Sigmoid colon (tissue), 7 donors: ENCODE results near the gene OR4A15. TPM values are rescaled to one million over a fixed set of nuclear protein-coding genes. Genes with fewer than 3 reads are reported as not detected.

Experiments used
- DNase-seq: peaks from one replicate; pipeline ENCODE4 v3.0.0-alpha.2; 2019
- H3K27ac ChIP-seq, 4 donors: fragments of 200-600 bp; sonication (generic); one replicate each; pipeline ENCODE4 v1.5.1; 2016 to 2019; ENCODE audit warnings: mild to moderate bottlenecking in 1 of 4
- H3K27me3 ChIP-seq, 3 donors: fragments of 200-600 bp; sonication (generic); one replicate each; pipeline ENCODE4 v1.5.1; 2019; ENCODE audit warnings: mild to moderate bottlenecking in 1 of 3
- H3K36me3 ChIP-seq, 4 donors: fragments of 200-600 bp; sonication (generic); one replicate each; pipeline ENCODE4 v1.5.1; 2016 to 2019
- H3K4me1 ChIP-seq, 4 donors: fragments of 200-600 bp; sonication (generic); one replicate each; pipeline ENCODE4 v1.5.1; 2017 to 2019
- H3K4me3 ChIP-seq, 4 donors: fragments of 200-600 bp; sonication (generic); one replicate each; pipeline ENCODE4 v1.5.1; 2017 to 2019; ENCODE audit warnings: mild to moderate bottlenecking in 2 of 4, moderate library complexity in 1 of 4
- H3K9me3 ChIP-seq, 4 donors: fragments of 200-600 bp in 3 of 4; sonication (generic) in 3 of 4; one replicate each; pipeline versions ENCODE4 v1.5.1 to v1.6.1; 2013 to 2019
- EP300 ChIP-seq, 4 donors: sonication (generic); formaldehyde crosslinking; IDR thresholded peaks; one replicate each; pipeline ENCODE4 v1.6.1; 2017; ENCODE audit warnings: antibody characterized with exemption in 4 of 4
- POLR2A ChIP-seq, 2 donors: fragments of 450-650 bp; IDR thresholded peaks; one replicate each; pipeline ENCODE4 v1.6.1; 2016; ENCODE audit warnings: antibody characterized with exemption in 2 of 2, mild to moderate bottlenecking in 2 of 2, moderate library complexity in 2 of 2
- POLR2AphosphoS5 ChIP-seq, 4 donors: sonication (generic); formaldehyde crosslinking; IDR thresholded peaks; one replicate each; pipeline ENCODE4 v1.6.1; 2017; ENCODE audit warnings: antibody characterized with exemption in 4 of 4
- WGBS, 2 donors: extraction: QIAGEN DNeasy Blood & Tissue Kit; methylation state at CpG; one replicate each; pipeline ENCODE4 v1.1.7; 2013; 5-methylcytosine and 5-hydroxymethylcytosine counted together
- intact Hi-C: fragments of 100-400 bp; cut with DNase I; formaldehyde crosslinking; loops from one replicate; pipeline ENCODE4 v1.15.1; 2023
- polyA plus RNA-seq, 3 donors: library from polyadenylated mRNA; stranded (reverse); fragments of 200-250 nt; gene quantifications; one replicate each; pipeline ENCODE4 v1.2.3, GENCODE V29; 2013
- total RNA-seq, 4 donors: library from RNA; depleted of rRNA; stranded (reverse); fragments of >200 nt; gene quantifications; one replicate each; pipeline ENCODE4 v1.1.0, GENCODE V29; 2016
- TF ChIP-seq, protein P1 (sequence below), 4 experiments: fragments of 450-650 bp in 3 of 4; fragments of 200-600 bp in 1 of 4; IDR thresholded peaks; one replicate each; pipeline ENCODE4 v1.5.1; 2016 to 2019; ENCODE audit warnings: antibody characterized with exemption in 4 of 4, mild to moderate bottlenecking in 3 of 4, moderate library complexity in 2 of 4
- donor health status: healthy with polysubstance abuse.
- donor health status: Bipolar disorder and iron deficiency.
- donor health status: healthy.

OR4A15 gene
- not detected for total RNA-seq
- not detected for polyA plus RNA-seq

DNA sequence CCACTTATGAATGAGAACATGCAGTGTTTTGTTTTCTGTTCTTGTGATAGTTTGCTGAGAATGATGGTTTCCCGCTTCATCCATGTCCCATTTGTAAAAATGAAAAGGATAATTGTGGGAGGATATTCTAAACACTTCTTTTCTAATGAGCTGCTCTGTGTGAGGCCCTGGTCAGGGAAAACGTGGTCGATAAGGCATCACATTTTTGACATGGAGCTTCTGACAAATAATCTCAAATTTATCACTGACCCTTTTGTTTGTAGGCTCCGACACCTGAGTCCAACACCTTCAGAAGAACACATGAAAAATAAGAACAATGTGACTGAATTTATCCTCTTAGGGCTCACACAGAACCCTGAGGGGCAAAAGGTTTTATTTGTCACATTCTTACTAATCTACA lies at the start of gene OR4A15:
Gene OR4A15, plus strand, starts transcription at position 301 of the 400 bp plus-strand sequence. Its CDS starts 0 bp downstream, at position 301.
- no peak for DNase-seq
- 60 to 63% methylated on average over 4 of the region's 4 CpGs for WGBS, 2 donors
- H3K36me3 ChIP-seq = no peaks in the 10 kb centered on the region

DNA sequence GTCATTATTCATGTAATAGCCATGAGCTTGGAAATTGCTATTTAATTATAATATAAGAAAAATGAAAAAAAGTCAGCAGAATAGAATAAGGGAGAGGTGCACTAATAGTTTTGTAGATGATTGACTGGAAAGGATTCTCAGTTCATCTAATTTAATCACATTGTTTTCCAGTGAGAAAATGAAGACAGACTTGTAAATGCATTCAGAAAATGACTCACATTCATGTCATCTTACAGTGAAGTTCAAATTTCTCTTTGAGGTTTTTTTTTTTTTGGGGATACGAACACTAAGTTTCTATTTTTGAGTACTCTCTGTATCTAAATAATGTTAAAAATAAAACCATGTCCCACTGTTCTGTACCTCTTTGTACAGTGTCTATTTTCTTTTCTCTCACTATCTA lies 43.3 kb upstream of the OR4A15 start:
- H3K4me3 ChIP-seq = no peak overlapping the region
- H3K9me3 ChIP-seq = no peaks in the 10 kb centered on the region
- H3K27me3 ChIP-seq = no peaks in the 10 kb centered on the region
- intact Hi-C loops = no loop called here
- 63 to 95% methylated on average over 1 of the region's 1 CpG for WGBS, 2 donors
- H3K36me3 ChIP-seq = no peaks in the 10 kb centered on the region
- H3K4me1 ChIP-seq = no peaks in the 10 kb centered on the region
- DNase-seq = no peak
- TF ChIP-seq, protein P1, sequence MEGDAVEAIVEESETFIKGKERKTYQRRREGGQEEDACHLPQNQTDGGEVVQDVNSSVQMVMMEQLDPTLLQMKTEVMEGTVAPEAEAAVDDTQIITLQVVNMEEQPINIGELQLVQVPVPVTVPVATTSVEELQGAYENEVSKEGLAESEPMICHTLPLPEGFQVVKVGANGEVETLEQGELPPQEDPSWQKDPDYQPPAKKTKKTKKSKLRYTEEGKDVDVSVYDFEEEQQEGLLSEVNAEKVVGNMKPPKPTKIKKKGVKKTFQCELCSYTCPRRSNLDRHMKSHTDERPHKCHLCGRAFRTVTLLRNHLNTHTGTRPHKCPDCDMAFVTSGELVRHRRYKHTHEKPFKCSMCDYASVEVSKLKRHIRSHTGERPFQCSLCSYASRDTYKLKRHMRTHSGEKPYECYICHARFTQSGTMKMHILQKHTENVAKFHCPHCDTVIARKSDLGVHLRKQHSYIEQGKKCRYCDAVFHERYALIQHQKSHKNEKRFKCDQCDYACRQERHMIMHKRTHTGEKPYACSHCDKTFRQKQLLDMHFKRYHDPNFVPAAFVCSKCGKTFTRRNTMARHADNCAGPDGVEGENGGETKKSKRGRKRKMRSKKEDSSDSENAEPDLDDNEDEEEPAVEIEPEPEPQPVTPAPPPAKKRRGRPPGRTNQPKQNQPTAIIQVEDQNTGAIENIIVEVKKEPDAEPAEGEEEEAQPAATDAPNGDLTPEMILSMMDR (IDR thresholded peaks at IDR 0.05) = no peak
- no peak for TF ChIP-seq EP300 (IDR thresholded peaks at IDR 0.05)
- TF ChIP-seq POLR2A (IDR thresholded peaks at IDR 0.05) = no peak
- TF ChIP-seq POLR2AphosphoS5 (IDR thresholded peaks at IDR 0.05) = no peak
- no peak overlapping the region for H3K27ac ChIP-seq

More for the DNA sequence above, at the start of gene OR4A15:
- Histone ChIP-seq H3K4me1 (no peaks in the 10 kb centered on the region), H3K27ac (no peak within 1 kb of the TSS), H3K27me3 (no peaks in the 10 kb centered on the region), H3K9me3 (peaks cover 0 to 4% (median 0%) of the 10 kb centered on the region in 4 donors), H3K4me3 (no peak within 1 kb of the TSS)
- intact Hi-C loops = no loop called here
- no peak for TF ChIP-seq POLR2AphosphoS5 (IDR thresholded peaks at IDR 0.05)
- TF ChIP-seq POLR2A (IDR thresholded peaks at IDR 0.05) = no peak
- TF ChIP-seq, protein P1 (IDR thresholded peaks at IDR 0.05) = no peak
- TF ChIP-seq EP300 (IDR thresholded peaks at IDR 0.05) = no peak

- Histone ChIP-seq H3K27ac (no peak within 1 kb of the TSS), H3K4me3 (no peak within 1 kb of the TSS), H3K36me3 (no peaks in the 10 kb centered on the region), H3K27me3 (no peaks in the 10 kb centered on the region), H3K9me3 (peaks cover 0 to 3% (median 0%) of the 10 kb centered on the region in 4 donors), H3K4me1 (no peaks in the 10 kb centered on the region)
- TF ChIP-seq POLR2A (IDR thresholded peaks at IDR 0.05) (no peak), EP300 (IDR thresholded peaks at IDR 0.05) (no peak), POLR2AphosphoS5 (IDR thresholded peaks at IDR 0.05) (no peak)
- TF ChIP-seq, protein P1 (IDR thresholded peaks at IDR 0.05) = no peak
- no peak for DNase-seq
- WGBS, 2 donors = 81 to 85% methylated on average over 3 of the region's 3 CpGs
- intact Hi-C loops = no loop called here
These were observed 24.9 kb upstream of the OR4A15 start, which contains the start of gene OR4A16 for GRCh38 chr11:55342901-55343300. Gene OR4A16, plus strand, starts transcription at chr11:55343201. Its CDS starts 0 bp downstream, at chr11:55343201.

DNA sequence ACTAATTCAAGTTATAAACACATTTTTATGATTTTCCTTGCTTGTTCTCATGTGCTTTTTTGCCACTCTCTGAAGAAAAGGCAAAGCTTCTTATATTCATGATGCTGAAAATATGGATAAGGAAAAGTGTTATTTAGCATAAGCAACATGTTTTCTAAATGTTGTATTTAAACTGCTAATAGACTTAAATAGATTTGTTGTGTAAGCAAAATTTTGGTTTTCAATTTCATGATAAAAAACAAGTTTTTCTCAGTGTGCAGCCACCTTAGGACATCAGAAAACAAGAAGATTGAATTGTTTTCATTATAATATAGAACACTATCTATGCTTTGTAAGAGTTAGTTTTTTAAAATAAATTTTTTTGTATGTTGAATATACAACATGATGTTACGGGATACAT lies 22.5 kb upstream of the OR4A15 start:
- Histone ChIP-seq H3K9me3 (peaks cover 0 to 12% (median 0%) of the 10 kb centered on the region in 4 donors), H3K27ac (no peak overlapping the region), H3K36me3 (no peaks in the 10 kb centered on the region), H3K27me3 (no peaks in the 10 kb centered on the region), H3K4me1 (no peaks in the 10 kb centered on the region), H3K4me3 (no peak overlapping the region)
- intact Hi-C loops = no loop called here
- WGBS, 2 donors = 92 to 93% methylated on average over 1 of the region's 1 CpG
- TF ChIP-seq POLR2AphosphoS5 (IDR thresholded peaks at IDR 0.05) (no peak), POLR2A (IDR thresholded peaks at IDR 0.05) (no peak), EP300 (IDR thresholded peaks at IDR 0.05) (no peak)
- TF ChIP-seq, protein P1 (IDR thresholded peaks at IDR 0.05) = no peak
- no peak for DNase-seq

DNA sequence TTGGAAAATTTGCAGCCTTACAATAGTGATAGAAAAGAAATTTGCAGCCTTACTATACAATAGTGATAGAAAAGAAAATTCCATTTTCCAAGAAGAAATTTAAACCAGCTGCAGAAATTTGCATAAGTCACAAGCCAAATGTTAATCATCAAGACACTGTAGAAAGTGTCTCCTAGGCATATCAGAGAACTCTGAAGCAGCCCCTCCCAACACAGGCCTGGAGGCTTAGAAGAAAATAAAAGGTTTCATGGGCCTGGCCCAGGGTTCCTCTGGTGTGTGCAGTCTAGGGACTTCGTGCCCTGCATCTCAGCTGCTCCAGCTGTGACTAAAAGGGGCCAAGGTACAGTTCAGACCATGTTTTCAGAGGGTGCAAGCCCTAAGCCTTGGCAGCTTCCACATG lies 18.7 kb upstream of the OR4A15 start:
- TF ChIP-seq EP300 (IDR thresholded peaks at IDR 0.05) (no peak), POLR2AphosphoS5 (IDR thresholded peaks at IDR 0.05) (no peak)
- TF ChIP-seq, protein P1 (IDR thresholded peaks at IDR 0.05) = no peak
- WGBS, 2 donors = 5 to 16% methylated on average over 1 of the region's 1 CpG
- no peaks in the 10 kb centered on the region for H3K4me1 ChIP-seq

More for the DNA sequence above, 18.7 kb upstream of the OR4A15 start:
- DNase-seq = no peak
- no peaks in the 10 kb centered on the region for H3K27me3 ChIP-seq
- peaks cover 0 to 12% (median 0%) of the 10 kb centered on the region in 4 donors for H3K9me3 ChIP-seq
- no peak overlapping the region for H3K4me3 ChIP-seq
- H3K27ac ChIP-seq = no peak overlapping the region
- intact Hi-C loops = no loop called here
- H3K36me3 ChIP-seq = no peaks in the 10 kb centered on the region
